Right ventricle myocardium inferior (tissue), 1 donor: ENCODE measurements around the gene SLC25A44. TPM values are rescaled to one million over a fixed set of nuclear protein-coding genes. Genes with fewer than 3 reads are reported as not detected.
A peak's percentile ranks its signal among the peaks of the same experiment; 100 is the strongest.

Experiments used
- ATAC-seq: fragments of 200-7000 bp; cut with Tn5 transposase; one replicate; pipeline ENCODE4 v1.9.1; 2020; ENCODE audit warnings: mild to moderate bottlenecking, moderate library complexity
- DNase-seq: peaks from one replicate; pipeline ENCODE4 v3.0.0; 2021; ENCODE audit errors: missing footprints
- intact Hi-C: fragments of 100-400 bp; cut with DNase I; formaldehyde crosslinking; loops from one replicate; pipeline ENCODE4 v1.11.0; 2022
- total RNA-seq: library from RNA; stranded (reverse); fragmentation: NEBNext Ultra II Directional; extraction: Animal tissue kit (Norgen Biotek cat#: 25700); gene quantifications from one replicate; pipeline ENCODE4 v1.2.1, GENCODE V29; 2021
- donor health status: DM: no; HTN: yes; CAD: no; lungs with severe emphysema.

SLC25A44 gene
- total RNA-seq, 1 donor from 2014 or later, result 16.3 TPM

- DNase-seq (no peak), ATAC-seq (no peak)
- intact Hi-C loops, result no loop called here
Observed at GRCh38 chr1:156226782-156227181, 32.9 kb downstream of the SLC25A44 start.

GRCh38 chr1:156228501-156228900 lies 34.6 kb downstream of the SLC25A44 start:
- intact Hi-C loops, result no loop called here
- DNase-seq, result no peak
- ATAC-seq, result no peak

- ATAC-seq (no peak), DNase-seq (no peak)
- intact Hi-C loops, result no loop called here
Observed at GRCh38 chr1:156229809-156230472, 36.0 kb downstream of the SLC25A44 start.

- ATAC-seq (no peak), DNase-seq (no peak)
- intact Hi-C loops, result no loop called here
Observed at GRCh38 chr1:156230473-156230837, 36.6 kb downstream of the SLC25A44 start.

GRCh38 chr1:156232201-156232894 lies 38.4 kb downstream of the SLC25A44 start:
- no peak for DNase-seq
- no peak for ATAC-seq
- intact Hi-C loops, result no loop called here

GRCh38 chr1:156233426-156234127 lies 39.7 kb downstream of the SLC25A44 start:
- ATAC-seq (no peak), DNase-seq (no peak)
- intact Hi-C loops, result loop anchor here (2.0 kb wide), 1 partner anchor 27 kb away; no protein-coding TSS in a partner anchor

- intact Hi-C loops, result loop anchor here (5.0 kb wide), 1 partner anchor 41 kb away; no protein-coding TSS in a partner anchor
- no peak for ATAC-seq
Observed at GRCh38 chr1:156236164-156236563, 42.3 kb downstream of the SLC25A44 start.

GRCh38 chr1:156238248-156238647 lies 44.3 kb downstream of the SLC25A44 start:
- DNase-seq (no peak), ATAC-seq (no peak)
- intact Hi-C loops, result loop anchor here (5.0 kb wide), 1 partner anchor 39 kb away; no protein-coding TSS in a partner anchor

More at GRCh38 chr1:156236164-156236563, 42.3 kb downstream of the SLC25A44 start:
- DNase-seq, result no peak

GRCh38 chr1:156241311-156241811 lies 47.5 kb downstream of the SLC25A44 start:
- DNase-seq (no peak), ATAC-seq (no peak)
- intact Hi-C loops, result no loop called here

GRCh38 chr1:156241926-156242325 lies 48.0 kb downstream of the SLC25A44 start, which contains the start of gene BGLAP:
BGLAP (plus strand) TSS chr1:156242184; CDS start chr1:156242232, 48 bp downstream.
- intact Hi-C loops, result no loop called here
- ATAC-seq (no peak), DNase-seq (no peak)

- DNase-seq (no peak), ATAC-seq (no peak)
- intact Hi-C loops, result no loop called here
Observed at GRCh38 chr1:156242738-156243137, 48.8 kb downstream of the SLC25A44 start.

GRCh38 chr1:156244126-156244525 lies 50.2 kb downstream of the SLC25A44 start:
- DNase-seq (no peak), ATAC-seq (no peak)
- intact Hi-C loops, result no loop called here

GRCh38 chr1:156244712-156245111 lies 50.8 kb downstream of the SLC25A44 start:
- intact Hi-C loops, result no loop called here

GRCh38 chr1:156245451-156246232 lies 51.7 kb downstream of the SLC25A44 start:
- intact Hi-C loops, result no loop called here
- ATAC-seq, result no peak

More at GRCh38 chr1:156244712-156245111, 50.8 kb downstream of the SLC25A44 start:
- DNase-seq, result no peak
- no peak for ATAC-seq

GRCh38 chr1:156246241-156246780 lies 52.4 kb downstream of the SLC25A44 start:
- DNase-seq, result no peak
- no peak for ATAC-seq
- intact Hi-C loops, result no loop called here

More at GRCh38 chr1:156245451-156246232, 51.7 kb downstream of the SLC25A44 start:
- peak; percentile 72 for DNase-seq

- DNase-seq (peak; percentile 71), ATAC-seq (peak; percentile 43)
- intact Hi-C loops, result no loop called here
Observed at GRCh38 chr1:156246781-156247459, 53.0 kb downstream of the SLC25A44 start.

GRCh38 chr1:156247460-156248322 lies 53.8 kb downstream of the SLC25A44 start, which contains the start of gene PAQR6:
PAQR6 (minus strand) TSS chr1:156248056; CDS start chr1:156246731, 1,325 bp downstream.
- no peak for DNase-seq
- intact Hi-C loops, result no loop called here
- peak; percentile 38 for ATAC-seq
